ENCODE data around the gene BTBD19. TPM values are rescaled to one million over a fixed set of nuclear protein-coding genes. Genes with fewer than 3 reads are reported as not detected.

The BTBD19 gene
- total and polyA plus RNA-seq, 2 of the 8 experiments (the other 6 are each of a cell fraction or from before 2014, with no cell fraction given) = 1.1 TPM

- no peak for TF ChIP-seq ASH2L (IDR thresholded peaks at IDR 0.05; ENCODE audit: low read length)
These were observed 52.6 kb downstream of the BTBD19 start (continued) for GRCh38 chr1:44860891-44861425.

All from H1 (cell line).